NCI-H2196 (cell line): ENCODE measurements around the gene HSPB6.
"Not testable (repeated sequence)": the region's sequence is repeated elsewhere in the genome, so short reads cannot be mapped to it uniquely, and the experiment has no call there.

ENCODE experiments used
- DNase-seq: peaks from one replicate; lab custom pipeline; 2025; ENCODE audit not compliant: unreplicated experiment; lab: John Stamatoyannopoulos, UW

Gene HSPB6

DNA sequence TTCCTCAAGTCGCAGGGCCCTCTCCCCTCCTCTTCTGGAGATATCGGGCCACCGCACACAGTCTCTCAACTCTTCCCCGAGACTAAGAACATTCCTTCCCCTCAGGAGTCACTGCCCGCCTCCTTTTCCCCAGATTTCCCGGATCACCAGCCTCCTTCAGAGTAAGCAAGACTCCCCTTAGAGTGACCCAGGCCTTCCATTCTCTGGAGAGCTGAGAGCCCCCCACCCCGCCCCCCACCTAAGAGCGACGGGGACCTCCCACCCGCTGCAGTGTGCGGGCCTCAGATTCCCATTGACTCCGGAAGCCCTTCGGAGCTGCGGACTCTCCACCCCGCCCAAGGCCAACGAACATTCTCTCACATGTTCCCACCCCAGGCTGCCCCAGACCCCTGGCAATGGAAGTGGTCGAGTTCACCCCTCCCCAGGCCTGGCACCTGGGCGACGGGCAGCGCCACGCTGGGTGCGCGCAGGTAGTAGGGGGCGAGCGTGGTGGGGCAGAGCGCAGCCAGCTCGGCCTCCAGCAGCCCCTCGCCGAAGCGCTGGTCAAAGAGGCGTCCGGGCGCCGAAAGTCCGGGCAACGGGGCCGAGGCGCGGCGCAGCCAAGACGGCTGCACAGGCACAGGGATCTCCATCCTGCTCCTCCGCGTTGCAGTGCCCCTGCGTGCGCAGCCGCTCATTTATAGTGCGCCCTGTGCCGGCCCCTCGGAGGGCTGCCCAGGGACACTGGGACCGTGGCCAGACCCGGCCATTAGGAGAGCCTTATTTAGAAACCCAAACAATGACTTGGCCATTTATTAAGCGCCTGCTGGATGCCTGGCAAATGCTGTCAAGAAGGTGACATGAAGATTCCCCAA, at the start of gene HSPB6:
Gene HSPB6, minus strand, starts transcription at position 653 of the 854 bp plus-strand sequence. Its CDS starts 21 bp downstream, at position 632.
- DNase-seq: no peak

DNA sequence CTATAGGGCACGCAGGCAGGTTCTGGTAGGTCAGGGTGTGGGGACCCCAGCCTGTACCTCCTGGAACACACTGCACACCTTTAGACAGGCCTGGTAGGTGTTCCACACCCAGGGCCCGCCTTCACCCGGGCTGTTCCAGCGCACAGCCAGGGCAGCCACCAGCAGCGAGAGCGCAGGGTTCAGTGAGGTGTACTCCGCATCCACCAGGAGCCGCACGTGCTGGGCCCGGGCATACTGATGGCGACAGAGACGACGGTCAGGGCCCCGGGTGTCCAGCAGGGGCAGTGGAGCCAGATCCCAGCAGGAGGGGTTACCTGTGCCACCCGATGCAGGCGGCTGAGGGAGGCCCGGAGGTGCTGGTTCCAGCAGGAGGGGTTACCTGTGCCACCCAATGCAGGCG, 49.8 kb upstream of the HSPB6 start:
- DNase-seq: no peak

DNA sequence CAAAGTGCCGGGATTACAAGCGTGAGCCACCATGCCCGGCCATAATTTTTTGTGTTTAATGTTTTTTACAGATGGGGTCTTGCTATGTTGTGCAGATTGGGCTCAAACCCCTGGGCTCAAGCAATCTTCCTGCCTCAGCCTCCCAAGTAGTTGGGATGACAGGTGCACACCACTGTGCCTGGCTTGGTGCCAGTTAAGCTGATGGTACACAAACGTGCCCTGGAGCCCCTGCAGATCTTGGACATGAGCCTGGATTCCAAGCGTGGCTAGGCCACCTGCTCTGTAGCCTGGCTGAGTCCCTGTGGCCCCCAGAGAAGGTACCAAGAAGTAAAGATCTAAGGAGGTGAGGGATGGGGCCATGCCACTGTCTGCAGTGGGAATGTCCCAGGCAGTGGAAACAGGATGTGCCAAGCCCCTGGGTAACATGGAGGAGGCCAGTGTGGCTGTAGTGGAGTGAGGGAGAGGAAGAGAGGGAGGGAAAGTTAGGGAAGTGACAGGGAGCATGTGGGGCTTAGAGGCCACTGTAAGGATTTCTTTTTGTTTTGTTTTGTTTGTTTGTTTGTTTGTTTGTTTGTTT, 48.8 kb upstream of the HSPB6 start:
- peak; percentile 81 for DNase-seq

DNA sequence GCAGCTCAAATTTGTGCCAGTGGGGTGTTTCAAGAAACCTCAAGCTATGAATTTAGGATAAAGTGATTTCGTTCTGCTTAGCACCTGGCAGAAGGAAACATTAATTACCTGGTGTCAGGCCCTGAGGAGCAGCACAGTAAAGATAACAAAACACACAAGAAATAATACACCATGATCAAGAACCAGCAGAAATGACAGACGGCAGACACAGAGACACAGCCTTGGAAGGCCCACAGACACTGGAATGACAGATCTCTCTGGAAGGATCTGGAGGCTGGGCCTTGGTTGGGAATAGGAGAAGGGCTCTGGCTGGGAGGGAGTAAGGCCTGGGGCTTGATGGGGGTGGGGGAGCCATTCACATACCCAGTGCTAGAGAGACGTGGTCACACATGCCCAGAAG, 45.0 kb upstream of the HSPB6 start:
- no peak for DNase-seq

DNA sequence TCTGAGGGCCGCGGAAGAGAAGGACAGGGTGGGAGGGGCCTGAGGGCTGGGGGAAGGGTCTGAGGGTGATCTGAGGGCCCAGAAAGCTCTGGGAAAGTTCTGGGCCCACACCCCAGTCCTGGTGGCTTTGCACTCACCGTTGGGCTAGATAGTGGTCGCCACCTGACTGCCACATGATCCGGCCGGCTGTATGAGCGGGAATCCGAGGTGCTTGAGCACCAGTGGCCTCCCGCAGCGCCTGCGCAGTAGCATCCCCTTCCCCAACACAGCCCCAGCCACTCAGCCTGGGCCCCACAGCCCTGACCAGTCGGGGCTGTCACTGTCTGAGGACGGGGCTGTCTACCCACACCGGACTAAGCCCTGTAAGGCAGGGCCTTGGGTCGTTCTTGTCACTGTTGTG, 40.8 kb upstream of the HSPB6 start:
- DNase-seq: no peak

GRCh38 chr19:35796645-35797542, 40.1 kb upstream of the HSPB6 start:
- DNase-seq: no peak

- DNase-seq: not testable (repeated sequence)
These were observed 38.7 kb upstream of the HSPB6 start for GRCh38 chr19:35795564-35795963.

DNA sequence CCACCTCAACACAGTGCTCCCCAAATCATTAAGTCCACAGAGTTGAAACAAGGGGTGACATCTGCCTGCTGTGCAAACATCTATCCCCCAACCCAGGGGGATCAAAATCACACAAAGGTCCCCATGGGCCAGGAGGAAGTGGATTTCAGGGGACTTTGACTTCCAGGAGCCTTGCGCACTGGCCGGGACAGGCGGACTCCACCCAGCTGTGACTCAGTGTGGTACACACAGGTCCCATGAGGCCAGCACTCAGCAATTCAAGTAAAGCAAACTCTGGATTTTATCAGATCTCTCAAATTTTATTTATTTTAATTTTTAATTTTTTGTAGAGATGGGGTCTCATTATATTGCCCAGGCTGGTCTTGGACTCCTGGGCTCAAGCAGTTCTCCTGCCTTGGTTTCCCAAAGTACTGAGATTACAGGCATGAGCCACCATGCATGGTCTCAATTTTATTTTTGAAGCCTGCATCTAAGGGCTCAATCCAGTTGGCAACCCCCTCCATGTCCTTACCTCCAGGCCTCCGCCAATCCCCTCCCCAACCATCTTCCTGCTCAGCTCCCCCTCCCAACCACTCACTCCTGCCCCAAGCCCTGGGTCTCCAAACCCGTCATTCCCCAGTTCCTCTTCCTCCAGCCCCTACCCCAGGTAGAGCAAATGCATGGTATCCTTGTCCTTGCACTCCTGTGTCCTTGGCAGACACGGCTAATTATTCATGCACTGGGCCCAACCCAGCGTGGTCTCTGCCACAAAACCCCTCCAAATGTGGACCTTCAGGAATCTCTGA, 36.7 kb upstream of the HSPB6 start:
- no peak for DNase-seq

- DNase-seq: no peak
These were observed 36.1 kb upstream of the HSPB6 start for GRCh38 chr19:35792888-35793287.

DNA sequence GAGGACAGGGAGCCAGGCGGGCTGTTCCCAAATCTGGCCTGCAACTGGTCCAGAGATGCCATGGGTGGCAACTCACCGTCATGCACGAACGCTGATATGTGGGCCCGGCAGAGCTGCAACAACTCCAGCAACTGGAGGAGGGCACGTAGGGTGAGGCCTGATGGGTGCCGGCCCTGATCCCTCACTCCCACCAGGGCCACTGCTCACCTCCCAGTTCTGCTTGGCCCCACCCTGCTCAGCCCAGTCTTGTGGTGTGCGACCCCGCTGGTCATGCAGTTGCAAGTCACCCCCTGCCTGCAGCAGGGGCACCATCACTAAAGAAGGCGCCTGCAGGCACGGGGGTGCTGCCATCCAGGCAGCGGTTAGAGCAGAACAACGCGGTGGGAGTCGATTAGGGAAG, 35.5 kb upstream of the HSPB6 start:
- no peak for DNase-seq

DNA sequence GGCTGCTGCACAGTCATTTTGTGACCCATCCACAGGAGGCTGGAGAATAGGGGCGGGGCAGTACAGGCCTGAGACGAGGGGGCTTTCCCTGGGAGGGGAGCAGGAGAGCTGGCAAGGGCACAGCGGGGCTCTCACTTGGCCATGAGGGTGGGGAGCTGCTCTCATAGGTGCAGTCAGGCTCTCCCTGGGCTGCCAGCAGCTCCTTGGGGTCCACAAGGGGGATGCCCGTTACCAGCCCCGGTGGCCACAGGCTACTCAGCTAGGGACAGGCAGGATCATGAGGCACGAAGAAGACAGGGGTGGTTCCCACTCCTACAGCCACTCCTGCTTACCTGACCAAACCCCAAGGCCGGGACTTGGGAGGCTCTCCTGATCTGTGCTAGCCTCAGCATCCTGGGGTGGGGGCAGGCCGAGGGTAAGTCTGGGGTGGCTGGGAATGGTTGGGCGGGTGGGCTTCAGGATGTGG, 35.0 kb upstream of the HSPB6 start:
- DNase-seq: no peak

DNA sequence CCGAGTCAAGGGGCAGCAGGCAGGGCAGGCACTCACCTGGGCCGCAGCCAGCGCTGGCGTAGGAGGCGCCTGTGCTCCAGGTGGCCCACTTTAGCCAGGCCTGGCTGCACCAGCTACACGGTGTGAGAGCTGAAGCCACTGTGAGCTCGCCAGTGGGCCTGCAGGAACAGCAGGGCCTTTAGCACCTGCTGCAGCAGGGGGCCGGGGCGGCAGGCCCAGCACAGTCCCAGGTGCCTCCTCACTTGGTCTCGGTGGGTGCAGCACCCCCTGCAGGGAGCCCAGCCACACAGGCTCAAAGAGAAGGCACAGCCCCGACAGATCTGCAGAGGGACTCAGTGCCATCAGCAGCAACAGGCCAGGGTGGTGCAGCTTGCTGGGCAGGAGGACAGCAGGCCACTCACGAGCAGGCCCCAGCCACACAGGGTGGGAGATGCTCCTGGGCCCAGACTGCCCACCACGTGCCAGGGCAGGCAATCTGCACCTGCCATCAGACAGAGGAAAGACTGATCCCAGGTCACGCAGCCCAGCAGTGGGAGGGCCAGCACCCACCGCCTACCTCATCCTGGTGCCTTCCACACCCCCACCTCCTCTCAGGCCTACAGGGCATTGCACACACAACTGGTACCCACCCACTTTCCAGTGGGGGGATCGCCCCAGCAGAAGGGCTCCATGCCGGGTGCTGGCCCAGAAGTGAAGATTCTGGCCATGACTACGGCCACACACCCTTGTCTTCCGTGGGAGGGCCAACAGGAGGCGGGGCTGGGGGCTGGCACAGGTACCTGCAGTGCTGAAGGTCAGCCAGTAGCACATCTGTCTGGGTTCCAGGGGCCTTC, 34.4 kb upstream of the HSPB6 start:
- DNase-seq: peak; percentile 31

DNA sequence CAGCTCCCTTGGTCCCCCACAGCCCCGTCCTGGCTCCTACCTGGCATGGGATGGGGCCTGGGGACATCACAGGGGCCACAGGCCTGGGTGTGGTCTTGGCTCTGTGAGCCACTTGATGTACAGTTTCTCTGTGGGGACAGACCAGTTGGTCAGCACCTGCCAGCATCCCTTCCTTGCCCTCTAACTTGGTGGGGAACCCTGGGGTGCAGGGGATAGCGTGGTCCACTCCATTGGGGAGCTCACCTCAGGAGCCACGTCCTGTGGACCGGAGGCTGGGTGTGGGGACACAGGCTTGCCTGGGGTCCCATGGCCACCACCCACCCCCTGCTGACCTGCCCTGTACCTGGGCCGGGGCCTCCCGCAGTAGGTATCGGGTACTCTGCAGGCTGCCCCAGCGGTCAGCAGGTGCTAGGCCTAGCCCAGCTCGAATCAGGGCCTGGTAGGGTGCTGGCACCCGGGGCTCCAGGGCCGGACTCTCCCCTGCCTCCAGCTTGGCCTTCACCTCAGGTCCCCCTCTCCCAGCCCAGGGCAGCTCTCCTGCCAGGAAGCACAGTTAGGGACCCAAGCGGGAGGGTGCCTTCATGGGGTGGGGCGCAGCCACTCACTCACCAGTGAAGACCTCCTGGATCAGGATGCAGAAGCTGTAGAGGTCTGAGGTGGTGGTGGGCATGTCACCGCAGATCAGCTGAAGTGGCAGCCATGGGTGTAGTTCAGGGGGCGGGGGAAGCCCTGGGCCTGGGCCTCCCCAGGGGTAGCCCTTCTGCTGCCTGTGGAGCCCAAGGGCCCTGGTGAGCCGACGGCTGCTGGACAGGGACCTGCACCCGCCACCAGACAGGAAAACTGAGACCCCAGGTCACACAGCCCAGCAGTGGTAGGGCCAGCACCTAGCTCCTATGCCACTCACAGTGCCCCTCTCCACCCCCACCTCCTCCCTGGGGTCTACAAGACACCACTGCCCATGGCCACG, 33.4 kb upstream of the HSPB6 start:
- no peak for DNase-seq

GRCh38 chr19:35789195-35789977, 32.6 kb upstream of the HSPB6 start:
- DNase-seq: no peak

- DNase-seq: no peak
These were observed 31.6 kb upstream of the HSPB6 start for GRCh38 chr19:35788205-35788960.

DNA sequence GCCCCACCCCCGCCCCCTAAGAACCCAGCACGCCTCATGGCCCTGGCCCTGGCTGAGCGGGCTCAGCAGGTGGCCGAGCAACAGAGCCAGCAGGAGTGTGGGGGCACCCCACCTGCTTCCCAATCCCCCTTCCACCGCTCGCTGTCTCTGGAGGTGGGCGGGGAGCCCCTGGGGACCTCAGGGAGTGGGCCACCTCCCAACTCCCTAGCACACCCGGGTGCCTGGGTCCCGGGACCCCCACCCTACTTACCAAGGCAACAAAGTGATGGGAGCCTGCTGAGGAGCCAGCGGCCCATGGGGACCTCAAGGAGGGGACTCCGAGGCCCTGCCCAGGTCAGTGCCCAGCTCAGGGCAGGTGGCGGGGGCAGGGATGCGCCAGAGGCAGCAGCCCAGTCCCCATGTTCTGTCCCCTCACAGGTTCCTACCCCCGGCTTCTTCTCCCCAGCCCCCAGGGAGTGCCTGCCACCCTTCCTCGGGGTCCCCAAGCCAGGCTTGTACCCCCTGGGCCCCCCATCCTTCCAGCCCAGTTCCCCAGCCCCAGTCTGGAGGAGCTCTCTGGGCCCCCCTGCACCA, 30.5 kb upstream of the HSPB6 start:
- DNase-seq: no peak
